HEK293T (cell line): ENCODE measurements around the gene APC2.
"Not testable (repeated sequence)": the region's sequence is repeated elsewhere in the genome, so short reads cannot be mapped to it uniquely, and the experiment has no call there.

Source experiments
- CTCF ChIA-PET: fragments of 350-600 bp; formaldehyde crosslinking; extraction: SDS; loops from one replicate; lab custom pipeline; 2021; ENCODE audit warnings: antibody characterized with exemption, inconsistent platforms; lab: Yijun Ruan, JAX
- POLR2A ChIA-PET: fragments of 350-600 bp; formaldehyde crosslinking; extraction: SDS; loops from one replicate; lab custom pipeline; 2020; ENCODE audit warnings: antibody characterized with exemption, inconsistent platforms; lab: Yijun Ruan, JAX
- DNase-seq: peaks from one replicate; pipeline ENCODE4 v3.0.0; 2012; ENCODE audit warnings: mixed read lengths; ENCODE audit errors: extremely low spot score
- ARNT ChIP-seq: fragments of 450-650 bp; IDR thresholded peaks from 2 replicates; pipeline ENCODE4 v1.6.1; 2017; ENCODE audit warnings: mild to moderate bottlenecking
- BHLHE40 ChIP-seq: fragments of 450-650 bp; IDR thresholded peaks from 2 replicates; pipeline ENCODE4 v1.6.1; 2016; ENCODE audit warnings: mild to moderate bottlenecking, moderate library complexity, borderline replicate concordance
- CTBP1 ChIP-seq: fragments of 450-650 bp; IDR thresholded peaks from 2 replicates; pipeline ENCODE4 v1.6.1; 2016; ENCODE audit warnings: borderline replicate concordance
- ELF4 ChIP-seq: fragments of 450-650 bp; IDR thresholded peaks from 2 replicates; pipeline ENCODE4 v1.6.1; 2017; ENCODE audit warnings: antibody characterized with exemption
- FOXA1 ChIP-seq: fragments of 450-650 bp; IDR thresholded peaks from 2 replicates; pipeline ENCODE4 v1.6.1; 2016; ENCODE audit warnings: mild to moderate bottlenecking
- FOXK2 ChIP-seq: fragments of 450-650 bp; IDR thresholded peaks from 2 replicates; pipeline ENCODE4 v1.6.1; 2016; ENCODE audit warnings: mild to moderate bottlenecking
- FOXM1 ChIP-seq: fragments of 450-650 bp; IDR thresholded peaks from 2 replicates; pipeline ENCODE4 v1.6.1; 2017; ENCODE audit warnings: mild to moderate bottlenecking, borderline replicate concordance
- HDGF ChIP-seq: fragments of 450-650 bp; IDR thresholded peaks from 2 replicates; pipeline ENCODE4 v1.6.1; 2017; ENCODE audit warnings: antibody characterized with exemption, borderline replicate concordance
- L3MBTL2 ChIP-seq: fragments of 450-650 bp; conservative IDR thresholded peaks from 2 replicates; pipeline ENCODE4 v1.6.1; 2016; ENCODE audit warnings: mild to moderate bottlenecking
- LEF1 ChIP-seq: fragments of 450-650 bp; IDR thresholded peaks from 2 replicates; pipeline ENCODE4 v1.6.1; 2017; ENCODE audit warnings: mild to moderate bottlenecking, borderline replicate concordance
- NFRKB ChIP-seq: fragments of 450-650 bp; IDR thresholded peaks from 2 replicates; pipeline ENCODE4 v1.6.1; 2016; ENCODE audit warnings: mild to moderate bottlenecking, moderate library complexity
- PKNOX1 ChIP-seq: fragments of 450-650 bp; IDR thresholded peaks from 2 replicates; pipeline ENCODE4 v1.6.1; 2016
- SP1 ChIP-seq: fragments of 450-650 bp; IDR thresholded peaks from 2 replicates; pipeline ENCODE4 v1.6.1; 2017
- SUZ12 ChIP-seq: fragments of 450-650 bp; IDR thresholded peaks from 2 replicates; pipeline ENCODE4 v1.6.1; 2016; ENCODE audit warnings: mild to moderate bottlenecking
- TARDBP ChIP-seq: fragments of 450-650 bp; IDR thresholded peaks from 2 replicates; pipeline ENCODE4 v1.6.1; 2016
- ZNF384 ChIP-seq: fragments of 450-650 bp; IDR thresholded peaks from 2 replicates; pipeline ENCODE4 v1.6.1; 2016

The APC2 gene

GRCh38 chr19:1438035-1438932 is 11.6 kb upstream of the APC2 start, which contains the start of gene RPS15:
RPS15 (plus strand) TSS chr19:1438396; CDS start chr19:1438426, 30 bp downstream.
- ChIA-PET CTCF (interaction anchor here (0.7 kb wide), 1 partner anchor 31 kb away, joined by 5 read pairs; no protein-coding TSS in a partner anchor), POLR2A (no interaction called here)
- peak; percentile 94 for DNase-seq
- TF ChIP-seq L3MBTL2 (peak; percentile 24; the same call in 1 of the 2 replicates), ELF4 (peak; percentile 95), TARDBP (no peak), ARNT (0 out of 2 replicates have a peak, but pooled peaks have one; percentile 9), LEF1 (0 out of 2 replicates have a peak, but pooled peaks have one; percentile 13), CTBP1 (peak; percentile 54; the same call in 1 of the 2 replicates)

GRCh38 chr19:1438933-1439354 is 11.0 kb upstream of the APC2 start:
- no peak for DNase-seq

GRCh38 chr19:1439525-1440417 is 10.2 kb upstream of the APC2 start:
- DNase-seq: not testable (repeated sequence)
- ChIA-PET POLR2A (interaction anchor here (0.7 to 1.2 kb wide), 3 partner anchors 13 to 171 kb away, joined by 3 read pairs; partner anchors contain the start of gene CIRBP), CTCF (interaction anchor here (0.7 kb wide), 1 partner anchor 30 kb away, joined by 5 read pairs; no protein-coding TSS in a partner anchor)
- TF ChIP-seq ELF4: peak; percentile 26; the same call in 1 of the 2 replicates

More at GRCh38 chr19:1438933-1439354, 11.0 kb upstream of the APC2 start:
- ChIA-PET CTCF (interaction anchor here (0.7 kb wide), 1 partner anchor 30 kb away, joined by 5 read pairs; no protein-coding TSS in a partner anchor), POLR2A (no interaction called here)
- TF ChIP-seq HDGF: no peak
- TF ChIP-seq L3MBTL2: no peak
- TF ChIP-seq FOXK2: no peak
- TF ChIP-seq FOXM1: no peak
- no peak for TF ChIP-seq NFRKB
- no peak for TF ChIP-seq CTBP1
- TF ChIP-seq TARDBP: no peak
- no peak for TF ChIP-seq SP1
- TF ChIP-seq SUZ12: no peak
- no peak for TF ChIP-seq BHLHE40
- TF ChIP-seq FOXA1: no peak
- no peak for TF ChIP-seq PKNOX1
- no peak for TF ChIP-seq ELF4

GRCh38 chr19:1440418-1440801 is 9.5 kb upstream of the APC2 start:
- no peak for TF ChIP-seq SUZ12
- no peak for TF ChIP-seq ELF4
- TF ChIP-seq NFRKB: no peak
- TF ChIP-seq ARNT: no peak
- no peak for TF ChIP-seq ZNF384
- POLR2A ChIA-PET: interaction anchor here (0.7 to 1.2 kb wide), 3 partner anchors 14 to 172 kb away, joined by 3 read pairs; partner anchors contain the start of gene CIRBP
- no peak for DNase-seq
- CTCF ChIA-PET: no interaction called here

GRCh38 chr19:1441022-1441426 is 8.9 kb upstream of the APC2 start:
- DNase-seq: no peak
- ChIA-PET POLR2A (interaction anchor here (1.2 kb wide), 1 partner anchor 172 kb away, joined by 3 read pairs; the partner anchor contains the start of gene CIRBP), CTCF (no interaction called here)
- TF ChIP-seq LEF1: no peak
- TF ChIP-seq SUZ12: no peak
- no peak for TF ChIP-seq NFRKB
- no peak for TF ChIP-seq ZNF384
- no peak for TF ChIP-seq PKNOX1
- TF ChIP-seq HDGF: no peak
- no peak for TF ChIP-seq SP1
- no peak for TF ChIP-seq FOXM1
- TF ChIP-seq TARDBP: no peak
- TF ChIP-seq ARNT: no peak
- TF ChIP-seq FOXA1: no peak
- no peak for TF ChIP-seq FOXK2
- TF ChIP-seq CTBP1: no peak
- no peak for TF ChIP-seq ELF4
